ENCODE results near the gene RIC8B.

Gene RIC8B

DNA sequence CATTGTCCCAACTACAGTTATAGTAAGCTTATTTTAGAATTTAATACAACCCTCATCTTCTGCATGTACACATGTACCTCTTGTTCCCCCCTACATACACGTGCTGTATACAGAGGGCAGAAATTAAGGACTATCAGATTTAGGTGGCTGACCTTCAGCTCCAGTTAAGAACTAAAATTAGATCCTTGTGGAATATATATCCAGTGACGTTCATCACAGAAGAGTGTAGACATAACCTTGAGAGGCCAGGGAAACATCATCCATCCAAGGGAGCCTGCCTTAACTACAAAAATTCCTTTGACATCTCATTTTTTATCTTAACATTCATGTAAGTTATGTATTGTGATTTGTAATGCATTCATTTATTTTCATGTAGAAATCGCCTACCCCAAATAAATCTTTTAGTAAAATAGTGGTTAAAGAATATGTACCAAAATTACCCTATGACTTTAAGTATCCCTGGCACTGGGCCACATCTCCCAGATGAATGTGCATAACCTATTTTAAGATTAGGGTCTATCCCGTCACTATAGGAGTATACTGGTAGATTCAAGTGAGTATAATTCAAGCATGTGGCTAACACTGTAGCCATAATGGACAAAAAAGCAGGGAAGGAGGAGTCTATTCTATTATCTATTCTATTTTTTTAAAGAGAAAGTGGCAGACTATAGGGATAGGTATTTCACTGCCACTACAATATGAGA lies 27.5 kb downstream of the RIC8B start:
- DNase-seq: no peak

GRCh38 chr12:106804668-106805067 lies 30.2 kb downstream of the RIC8B start:
- DNase-seq: no peak

DNA sequence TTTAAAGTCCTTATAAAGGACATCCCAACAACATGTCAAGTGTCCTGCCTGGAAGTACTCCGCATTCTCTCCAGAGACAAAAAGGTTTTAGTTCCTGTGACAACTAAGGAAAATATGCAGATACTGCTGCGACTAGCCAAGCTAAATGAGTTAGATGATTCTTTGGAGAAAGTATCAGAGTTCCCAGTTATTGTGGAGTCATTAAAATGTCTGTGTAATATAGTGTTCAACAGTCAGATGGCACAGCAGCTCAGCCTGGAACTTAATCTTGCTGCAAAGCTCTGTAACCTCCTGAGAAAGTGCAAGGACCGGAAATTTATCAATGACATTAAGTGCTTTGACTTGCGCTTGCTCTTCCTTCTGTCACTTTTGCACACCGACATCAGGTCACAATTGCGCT lies 40.2 kb downstream of the RIC8B start:
- no peak for DNase-seq

DNA sequence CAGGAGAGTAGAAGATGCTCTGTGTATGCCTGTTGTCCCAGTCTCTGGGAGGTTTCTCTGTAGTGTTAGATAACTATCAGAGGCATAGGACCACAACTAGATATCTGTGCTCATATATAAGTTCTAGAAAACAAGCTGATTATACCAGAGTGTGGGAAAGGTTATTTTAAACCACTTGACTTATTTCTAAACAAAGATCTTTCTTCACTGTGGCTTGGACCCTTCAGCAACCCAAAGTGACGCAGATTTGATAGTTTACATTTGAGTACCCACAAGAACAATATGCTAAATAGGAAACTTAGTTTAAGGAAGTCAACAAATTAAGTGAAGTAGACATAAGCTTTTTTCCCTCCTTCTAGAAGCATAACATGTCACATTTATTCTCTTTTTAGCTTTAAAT lies 41.3 kb downstream of the RIC8B start:
- no peak for DNase-seq

DNA sequence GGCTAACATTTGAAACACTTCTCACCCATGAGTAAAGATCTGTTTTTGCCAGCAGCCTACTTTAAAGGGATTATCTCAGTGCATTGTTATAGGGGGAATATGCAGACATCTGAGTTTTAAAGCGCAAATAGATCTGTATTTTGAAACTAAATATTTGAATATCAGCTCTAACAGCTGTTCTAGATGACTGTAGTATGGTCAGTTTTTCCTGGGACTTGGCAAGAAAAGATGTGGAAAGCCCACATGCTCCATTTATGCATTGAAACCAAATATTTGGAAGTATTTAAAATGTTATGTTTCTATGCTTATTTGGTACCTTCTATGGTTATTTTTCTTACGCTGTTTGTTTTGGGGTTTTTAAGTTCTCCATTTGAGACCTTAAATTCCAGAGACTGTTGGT lies 41.7 kb downstream of the RIC8B start:
- no peak for DNase-seq

GRCh38 chr12:106819991-106820390 lies 45.5 kb downstream of the RIC8B start:
- no peak for DNase-seq

DNA sequence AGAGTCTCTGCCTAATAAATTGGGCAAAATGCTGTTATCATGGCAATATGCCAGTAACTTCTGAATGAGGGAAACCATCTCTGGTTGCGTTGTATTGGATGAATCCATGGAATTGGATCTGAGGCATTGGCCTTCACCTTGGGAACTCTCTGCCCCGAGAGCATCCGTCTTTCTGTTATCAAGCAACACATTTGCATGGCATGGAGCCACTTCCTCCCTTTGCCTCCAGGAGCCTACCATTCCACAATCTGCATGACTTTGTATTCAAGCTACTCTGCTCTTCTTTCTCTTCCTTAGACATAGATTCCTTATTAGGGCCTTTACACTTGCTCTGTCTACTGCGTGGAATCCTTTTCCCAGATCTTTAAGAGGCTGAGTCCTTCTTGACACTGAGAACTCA lies 57.2 kb downstream of the RIC8B start:
- no peak for DNase-seq

DNA sequence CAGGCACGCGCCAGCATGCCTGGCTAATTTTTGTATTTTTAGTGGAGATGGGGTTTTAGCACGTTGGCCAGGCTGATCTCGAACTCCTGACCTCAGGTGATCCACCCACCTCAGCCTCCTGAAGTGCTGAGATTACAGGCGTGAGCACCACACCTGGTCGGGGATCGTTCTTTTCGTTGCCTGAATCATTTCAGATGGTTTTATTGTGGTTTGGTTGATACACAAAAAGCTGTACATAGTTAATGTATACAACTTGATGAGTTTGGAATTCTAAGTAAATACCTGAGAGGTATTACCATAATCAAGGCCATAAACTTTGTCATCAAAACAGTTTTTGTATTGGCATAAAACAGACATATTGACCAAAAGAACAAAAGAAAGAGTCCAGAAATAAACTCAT lies 63.3 kb downstream of the RIC8B start:
- DNase-seq: no peak

DNA sequence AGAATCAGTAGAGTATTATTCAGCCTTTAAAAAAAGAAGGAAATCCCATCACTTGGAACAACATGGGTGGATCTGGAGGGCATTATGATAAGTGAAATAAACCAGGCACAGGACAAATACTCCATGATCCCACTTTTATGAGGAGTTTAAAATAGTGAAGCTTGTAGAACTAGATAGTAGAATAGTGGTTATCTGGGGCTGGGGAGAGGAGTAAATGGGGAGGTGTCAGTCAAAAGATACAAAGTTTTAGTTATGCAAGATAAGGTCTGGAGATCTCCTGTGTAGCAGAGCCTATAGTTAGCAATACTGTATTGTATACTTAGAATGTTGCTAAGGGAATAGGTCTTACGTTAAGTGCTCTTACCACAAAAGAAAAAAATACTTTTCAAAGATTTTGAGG lies 64.9 kb downstream of the RIC8B start:
- no peak for DNase-seq

GRCh38 chr12:106840243-106840642 lies 65.8 kb downstream of the RIC8B start:
- DNase-seq: no peak

DNA sequence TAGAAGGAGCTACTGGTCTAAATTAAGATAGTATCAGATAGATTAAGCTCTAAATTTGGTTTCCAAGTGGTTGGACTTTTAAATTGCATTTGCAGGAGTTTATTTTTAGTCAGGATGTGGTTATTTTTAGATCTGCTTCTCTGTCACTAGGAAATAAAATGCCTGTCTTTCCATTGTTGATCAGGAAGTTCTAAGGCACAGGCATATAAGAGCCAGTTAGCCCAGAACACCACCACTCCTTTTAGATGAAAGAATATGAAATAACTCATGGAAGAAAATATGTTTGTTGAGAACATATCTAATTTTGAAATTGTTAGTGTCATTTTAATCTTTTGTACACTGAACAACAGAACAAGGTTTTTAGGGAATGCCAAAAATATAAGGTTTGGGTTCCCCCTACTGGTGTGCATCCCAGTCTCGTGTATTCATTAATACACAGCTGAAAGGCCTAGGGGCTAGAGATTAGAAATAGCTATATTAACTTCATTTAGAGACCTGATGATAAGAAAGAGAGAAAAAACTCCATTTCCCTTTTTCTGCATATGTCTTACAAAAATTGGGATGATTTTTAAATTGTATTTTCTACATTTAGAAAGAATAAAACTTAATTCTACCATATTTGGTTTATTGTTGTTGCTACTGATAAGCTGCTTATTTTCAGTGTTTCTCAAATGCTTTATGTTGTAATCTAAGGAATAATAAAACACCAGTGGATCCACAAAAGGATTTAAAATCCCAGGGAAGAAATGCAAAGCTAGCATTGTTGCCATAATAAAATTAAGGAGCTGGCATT lies 67.2 kb downstream of the RIC8B start:
- DNase-seq: no peak

DNA sequence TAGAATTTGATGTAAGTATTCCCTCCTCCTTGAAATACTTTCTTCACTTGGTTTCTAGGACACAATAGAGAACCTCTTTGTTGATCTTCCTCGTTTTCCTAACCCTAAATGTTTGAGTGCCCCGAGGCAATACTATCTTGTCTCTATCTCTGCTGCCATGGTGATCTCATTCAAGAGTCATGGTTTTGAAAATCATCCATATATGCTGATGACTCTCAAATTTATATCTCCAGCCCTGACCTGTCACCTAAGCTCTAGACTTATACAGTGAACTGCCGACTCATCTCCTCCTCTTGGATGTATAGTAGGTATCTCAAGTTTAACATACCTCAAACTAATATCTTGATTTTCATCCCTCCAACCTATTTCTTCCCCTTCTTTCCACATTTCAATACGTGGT lies 71.4 kb downstream of the RIC8B start:
- no peak for DNase-seq

GRCh38 chr12:106847861-106848260 lies 73.4 kb downstream of the RIC8B start:
- no peak for DNase-seq

DNA sequence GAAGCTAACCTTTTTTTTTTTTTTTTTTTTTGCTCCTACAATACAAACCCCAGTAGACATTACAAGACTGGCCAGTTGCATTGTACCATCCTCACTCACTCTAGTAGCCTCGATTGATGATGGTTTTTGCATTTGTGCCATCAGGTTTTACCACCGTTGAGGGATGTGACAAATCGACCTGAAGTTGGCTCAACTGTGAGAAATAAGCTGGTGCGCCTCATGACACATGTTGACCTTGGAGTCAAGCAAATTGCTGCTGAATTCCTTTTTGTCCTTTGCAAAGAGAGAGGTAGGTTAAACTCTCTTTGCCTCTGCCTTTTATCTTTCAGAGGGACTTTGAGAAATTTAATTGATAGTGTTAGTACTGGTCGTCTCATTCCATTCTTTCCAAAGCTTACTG lies 76.8 kb downstream of the RIC8B start:
- DNase-seq: no peak

DNA sequence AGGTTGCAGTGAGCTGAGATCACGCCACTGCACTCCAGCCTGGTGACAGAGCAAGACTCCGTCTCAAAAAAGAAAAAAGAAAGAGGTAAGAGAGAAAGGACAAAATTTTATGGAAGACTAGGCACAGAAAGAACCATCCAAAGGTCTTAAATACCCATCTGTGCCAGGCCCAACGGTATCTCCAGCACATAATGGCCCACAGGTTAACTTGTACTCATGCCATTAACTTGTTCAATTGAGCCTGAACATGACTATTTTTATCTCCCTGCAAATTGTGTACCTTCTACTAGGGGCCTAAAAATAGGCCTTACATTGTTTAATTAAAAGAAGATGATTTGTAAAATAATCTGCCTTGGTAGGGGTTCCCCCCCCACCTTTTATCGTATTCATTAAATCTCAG lies 80.2 kb downstream of the RIC8B start:
- no peak for DNase-seq

DNA sequence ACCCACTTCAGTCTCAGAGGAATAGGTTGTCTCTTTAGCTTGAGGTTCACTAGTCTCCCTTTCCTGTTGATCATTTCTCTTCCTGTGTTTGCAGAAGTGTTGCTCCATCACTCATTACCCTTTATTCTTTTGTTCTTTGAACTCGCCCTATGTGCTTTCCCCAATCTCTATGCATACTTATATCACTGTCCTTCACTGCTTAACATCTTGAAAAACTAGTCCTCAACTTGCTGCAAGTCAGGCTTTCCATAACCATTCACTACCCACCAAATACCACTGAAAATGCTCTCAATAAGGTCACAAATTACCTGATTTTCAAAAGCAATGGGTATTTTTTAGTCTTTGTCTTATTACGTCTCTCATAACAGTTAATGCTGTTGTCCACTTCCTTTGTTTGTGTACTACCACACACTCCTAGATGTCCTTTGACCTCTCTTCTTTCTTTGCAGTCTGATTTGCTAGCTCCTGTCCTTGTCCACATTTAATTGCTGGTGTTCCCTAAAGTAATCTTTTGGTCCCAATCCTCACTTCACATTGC lies 80.8 kb downstream of the RIC8B start:
- no peak for DNase-seq

DNA sequence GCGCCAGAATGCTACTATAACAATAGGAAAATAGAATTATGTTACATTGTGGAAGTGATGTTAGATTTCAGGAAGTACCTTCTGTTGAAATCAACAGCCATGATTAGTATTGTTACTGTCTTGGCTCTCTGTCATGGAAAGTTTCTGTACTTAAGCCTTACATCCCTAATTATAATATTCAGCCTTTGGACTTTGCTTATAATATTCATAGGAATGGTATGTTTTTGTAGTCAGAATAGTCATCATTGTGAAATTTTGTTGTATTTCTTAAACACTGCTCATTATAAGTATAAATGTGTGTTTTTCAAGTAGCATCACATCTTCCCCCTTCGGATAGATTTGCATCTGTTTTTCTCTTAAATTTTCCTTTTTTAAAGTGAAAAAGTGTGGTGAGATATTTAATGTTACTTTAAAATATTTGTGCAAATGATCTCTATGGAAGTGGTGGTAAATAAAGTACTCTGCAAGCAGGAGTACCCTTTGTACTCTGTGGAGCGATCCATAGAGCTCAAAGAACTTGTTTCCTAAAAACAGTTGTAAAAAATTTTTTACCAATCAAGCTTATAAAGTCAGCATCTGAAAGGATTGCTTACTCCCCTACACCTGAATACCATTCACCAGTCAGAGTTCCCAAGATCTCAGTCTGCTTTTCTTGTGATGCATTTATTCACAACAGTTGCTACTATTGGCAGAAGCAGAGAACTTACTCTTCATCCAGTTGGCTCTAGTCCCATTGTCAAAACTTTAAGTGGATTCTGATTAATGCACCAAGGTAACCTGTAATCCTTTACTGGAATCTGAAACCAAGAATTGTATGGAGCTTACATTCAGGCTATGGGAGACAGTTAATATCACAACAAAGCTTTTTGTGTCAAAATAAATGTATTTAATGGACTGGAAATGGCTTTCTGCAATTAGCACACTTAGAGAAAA lies 87.8 kb downstream of the RIC8B start:
- DNase-seq: no peak

DNA sequence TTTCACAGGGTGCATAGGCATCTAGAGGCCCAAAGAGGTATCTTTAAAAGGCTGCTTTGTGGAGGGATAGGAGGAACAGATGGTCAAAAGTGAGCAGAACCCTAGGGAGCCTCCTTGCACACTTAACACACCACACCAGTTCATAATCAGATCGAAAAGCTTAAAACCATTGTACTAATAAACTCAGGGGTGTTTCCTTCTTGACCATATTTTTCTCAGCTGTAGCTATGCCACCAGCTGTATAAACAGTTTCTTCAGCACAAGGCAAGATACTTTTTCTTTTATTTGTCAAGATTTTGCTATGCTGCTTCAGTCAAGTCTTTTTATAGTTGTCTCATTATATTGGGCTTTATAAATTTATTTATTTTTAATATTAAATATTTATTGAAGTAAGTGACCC lies 88.7 kb downstream of the RIC8B start:
- no peak for DNase-seq

DNA sequence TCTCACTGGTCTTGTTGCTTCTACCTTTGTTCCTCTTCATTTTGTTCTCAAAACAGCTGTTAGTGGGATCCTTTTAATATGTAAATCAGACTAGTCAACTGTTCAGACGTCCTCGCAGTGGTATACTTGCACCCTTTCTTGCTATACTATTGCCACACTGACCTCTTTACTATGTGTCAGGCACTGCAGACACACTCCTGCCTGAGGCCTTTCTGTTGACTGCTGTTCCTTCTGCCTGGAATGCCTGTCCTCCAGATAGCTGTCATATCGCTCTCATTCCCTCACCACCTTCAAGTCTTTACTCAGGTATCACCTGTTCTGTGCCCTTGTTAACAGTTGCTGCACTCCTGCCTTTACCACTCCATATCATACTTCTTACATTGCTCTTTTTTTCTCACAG lies 91.2 kb downstream of the RIC8B start:
- no peak for DNase-seq

- no peak for DNase-seq
These were observed 92.1 kb downstream of the RIC8B start for GRCh38 chr12:106866426-106867080.

DNA sequence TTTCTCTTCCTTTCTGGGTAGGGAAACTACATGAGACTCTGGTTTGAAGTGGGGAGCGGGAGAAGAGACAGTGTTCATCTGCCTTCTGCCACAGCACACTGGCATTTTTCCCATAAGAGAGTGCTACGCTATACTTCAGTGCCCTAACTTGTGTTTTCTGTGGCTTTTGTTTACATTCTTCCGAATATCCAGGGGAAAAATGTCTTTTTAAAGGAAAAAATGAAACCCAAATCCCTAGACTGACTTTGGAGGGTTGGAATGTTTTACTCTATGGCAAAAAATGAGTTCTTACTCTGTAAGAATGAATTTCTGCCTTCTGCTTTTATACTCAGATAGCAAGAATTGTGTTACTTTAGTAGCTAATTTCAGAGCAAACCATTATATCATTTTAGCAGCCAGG lies 93.2 kb downstream of the RIC8B start:
- no peak for DNase-seq

DNA sequence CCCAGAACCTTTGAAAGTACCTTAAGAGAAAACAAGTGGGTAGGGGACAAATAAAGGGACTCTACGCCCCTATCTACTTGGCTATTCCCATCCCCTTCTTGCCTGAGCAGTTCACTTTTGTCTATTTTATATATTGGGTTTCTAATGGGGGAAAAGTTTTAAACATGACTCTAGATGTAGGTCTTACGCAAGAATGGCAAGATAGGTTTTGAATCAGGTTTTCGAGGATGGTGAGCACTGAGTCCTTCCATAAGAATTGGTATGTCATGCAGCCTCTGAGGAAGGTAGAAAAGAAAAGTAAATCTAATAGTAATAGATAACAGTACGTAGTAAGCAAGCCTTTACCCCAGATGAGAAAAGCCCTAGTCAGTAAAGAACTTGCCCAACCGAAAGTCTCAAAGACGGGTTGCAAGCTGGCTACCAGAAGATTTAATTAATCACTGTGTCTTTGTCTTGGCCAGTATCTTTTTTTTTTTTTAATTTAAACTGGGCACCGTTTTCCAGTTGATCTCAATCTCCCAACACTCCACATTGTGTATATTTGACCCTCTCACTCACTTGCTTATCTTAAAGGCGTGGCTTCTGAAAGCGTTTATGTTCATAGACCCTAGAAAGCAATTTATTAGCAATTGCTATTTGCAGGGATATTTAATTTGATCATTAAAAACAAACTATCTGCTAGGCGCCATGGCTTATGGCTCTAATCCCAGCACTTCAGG lies 94.7 kb downstream of the RIC8B start:
- no peak for DNase-seq
